PC-9 (cell line): ENCODE data around the gene EPHA4. TPM values are rescaled to one million over a fixed set of nuclear protein-coding genes. Genes with fewer than 3 reads are reported as not detected.

Experiments used
- BruUV-seq: library from RNA; stranded (reverse); fragments of 400-500 nt; replicated peaks from 2 replicates; lab custom pipeline; 2021; lab: Mats Ljungman, UMichigan
- CTCF ChIA-PET: fragments of 300-600 bp; sonication (Branson Sonifier 250); formaldehyde crosslinking; loops from one replicate; lab custom pipeline; 2022; ENCODE audit warnings: antibody characterized with exemption; lab: Charles Lee
- POLR2A ChIA-PET: fragments of 300-600 bp; sonication (Branson Sonifier 250); formaldehyde crosslinking; loops from one replicate; lab custom pipeline; 2022; ENCODE audit warnings: antibody characterized with exemption; ENCODE audit not compliant: unreplicated experiment; lab: Charles Lee
- DNase-seq, 2 experiments: peaks; one replicate each; pipeline versions ENCODE4 v3.0.0 to v3.0.0-alpha.2; 2015 to 2022; ENCODE audit warnings: mixed read lengths in 1 of 2
- H2AFZ ChIP-seq: fragments of 200-600 bp; sonication (generic); 2 replicates; pipeline ENCODE4 v1.8.1; 2017; ENCODE audit warnings: antibody characterized with exemption
- H3F3A ChIP-seq: fragments of 200-600 bp; sonication (generic); 2 replicates; pipeline ENCODE4 v1.8.1; 2017; ENCODE audit warnings: antibody characterized with exemption, mild to moderate bottlenecking, low read depth; ENCODE audit not compliant: insufficient read depth
- H3K27ac ChIP-seq: fragments of 200-600 bp; sonication (generic); 2 replicates; pipeline ENCODE4 v1.6.1; 2016; ENCODE audit warnings: mixed run types
- H3K27me3 ChIP-seq: fragments of 200-600 bp; sonication (generic); 2 replicates; pipeline ENCODE4 v1.6.1; 2016; ENCODE audit warnings: low read depth, mixed run types; ENCODE audit not compliant: insufficient read depth
- H3K36me3 ChIP-seq: fragments of 200-600 bp; sonication (generic); 2 replicates; pipeline ENCODE4 v1.6.1; 2016; ENCODE audit warnings: low read depth, mixed run types
- H3K4me1 ChIP-seq: fragments of 200-600 bp; sonication (generic); replicated peaks from 2 replicates; pipeline ENCODE4 v1.6.1; 2016; ENCODE audit warnings: mixed run types; ENCODE audit not compliant: insufficient read depth
- H3K4me2 ChIP-seq: fragments of 200-600 bp; sonication (generic); 2 replicates; pipeline ENCODE4 v1.6.1; 2017; ENCODE audit warnings: mixed run types
- H3K4me3 ChIP-seq: fragments of 200-600 bp; sonication (generic); 2 replicates; pipeline ENCODE4 v1.6.1; 2016; ENCODE audit warnings: mixed run types
- H3K79me2 ChIP-seq: fragments of 200-600 bp; sonication (generic); 2 replicates; pipeline ENCODE4 v1.6.1; 2017; ENCODE audit warnings: low read depth, mixed run types
- H3K9me2 ChIP-seq: fragments of 200-600 bp; sonication (generic); 2 replicates; pipeline ENCODE4 v1.8.1; 2017; ENCODE audit warnings: mild to moderate bottlenecking; ENCODE audit not compliant: insufficient read depth
- H3K9me3 ChIP-seq: fragments of 200-600 bp; sonication (generic); 2 replicates; pipeline ENCODE4 v1.8.1; 2016; ENCODE audit warnings: low read depth; ENCODE audit not compliant: insufficient read depth
- H4K20me1 ChIP-seq: fragments of 200-600 bp; sonication (generic); 2 replicates; pipeline ENCODE4 v1.8.1; 2017; ENCODE audit not compliant: insufficient read depth
- CTCF ChIP-seq: fragments of 200-600 bp; sonication (generic); conservative IDR thresholded peaks from 2 replicates; pipeline ENCODE4 v1.6.1; 2017; ENCODE audit warnings: mixed run types, antibody characterized with exemption, mild to moderate bottlenecking, moderate library complexity
- EZH2 ChIP-seq: fragments of 200-600 bp; sonication (generic); IDR thresholded peaks from 2 replicates; pipeline ENCODE4 v1.8.0; 2017; ENCODE audit warnings: antibody characterized with exemption, low read depth
- intact Hi-C: fragments of 100-400 bp; cut with micrococcal nuclease; formaldehyde crosslinking; loops from one replicate; pipeline ENCODE4 v1.10.0; 2022; ENCODE audit not compliant: unreplicated experiment
- total RNA-seq: library from RNA; stranded (reverse); gene quantifications from 2 replicates; pipeline ENCODE4 v1.2.3, GENCODE V29; 2021

Gene EPHA4
- total RNA-seq, 1 experiment from 2014 or later: 10.6 TPM

GRCh38 chr2:221468317-221468716, 103.8 kb downstream of the EPHA4 start:
- no peaks in the 10 kb centered on the region for H3K27me3 ChIP-seq
- H3K27ac ChIP-seq: no peak overlapping the region
- no peaks in the 10 kb centered on the region for H3F3A ChIP-seq
- H4K20me1 ChIP-seq: no peaks in the 10 kb centered on the region
- CTCF ChIA-PET: interaction anchor here (0.7 kb wide), 1 partner anchor 42 kb away, joined by 3 read pairs; no protein-coding TSS in a partner anchor
- H3K9me2 ChIP-seq: 0 out of 2 replicates have a peak, but pooled peaks cover 2% of the 10 kb centered on the region
- H2AFZ ChIP-seq: no peak overlapping the region
- POLR2A ChIA-PET: no interaction called here
- H3K4me3 ChIP-seq: no peak overlapping the region
- BruUV-seq: no TSS peak
- no peaks in the 10 kb centered on the region for H3K36me3 ChIP-seq
- no peak overlapping the region for H3K4me2 ChIP-seq
- DNase-seq: no peak
- peaks cover 7% of the 10 kb centered on the region for H3K4me1 ChIP-seq
- intact Hi-C loops: no loop called here
- H3K9me3 ChIP-seq: no peaks in the 10 kb centered on the region
- H3K79me2 ChIP-seq: no peaks in the 10 kb centered on the region
- no peak for TF ChIP-seq EZH2
- no peak for TF ChIP-seq CTCF

- intact Hi-C loops: no loop called here
- Histone ChIP-seq H3K9me3 (no peaks in the 10 kb centered on the region), H3K9me2 (0 out of 2 replicates have a peak, but pooled peaks cover 2% of the 10 kb centered on the region), H2AFZ (no peak overlapping the region), H3K27me3 (no peaks in the 10 kb centered on the region), H4K20me1 (no peaks in the 10 kb centered on the region), H3K27ac (no peak overlapping the region), H3F3A (no peaks in the 10 kb centered on the region), H3K4me2 (no peak overlapping the region), H3K4me3 (no peak overlapping the region), H3K4me1 (peaks cover 14% of the 10 kb centered on the region), H3K79me2 (no peaks in the 10 kb centered on the region), H3K36me3 (no peaks in the 10 kb centered on the region)
- TF ChIP-seq CTCF: no peak
- no peak for TF ChIP-seq EZH2
- no peak for DNase-seq
- no TSS peak for BruUV-seq
- ChIA-PET POLR2A (no interaction called here), CTCF (interaction anchor here (0.6 kb wide), 1 partner anchor 339 kb away, joined by 14 read pairs; no protein-coding TSS in a partner anchor)
Observed at GRCh38 chr2:221467610-221468009, 104.5 kb downstream of the EPHA4 start.

GRCh38 chr2:221466744-221467143, 105.4 kb downstream of the EPHA4 start:
- Histone ChIP-seq H3K27ac (no peak overlapping the region), H3K9me3 (no peaks in the 10 kb centered on the region), H3K4me2 (no peak overlapping the region), H3K36me3 (no peaks in the 10 kb centered on the region), H3K27me3 (no peaks in the 10 kb centered on the region), H3K4me1 (peaks cover 14% of the 10 kb centered on the region), H3K4me3 (no peak overlapping the region), H3K79me2 (no peaks in the 10 kb centered on the region), H2AFZ (no peak overlapping the region), H4K20me1 (no peaks in the 10 kb centered on the region), H3F3A (no peaks in the 10 kb centered on the region), H3K9me2 (0 out of 2 replicates have a peak, but pooled peaks cover 2% of the 10 kb centered on the region)
- no peak for TF ChIP-seq EZH2
- TF ChIP-seq CTCF: no peak
- DNase-seq: no peak
- no TSS peak for BruUV-seq
- POLR2A ChIA-PET: no interaction called here
- intact Hi-C loops: no loop called here
- CTCF ChIA-PET: no interaction called here
